Measurements from ENCODE around the gene MGAT5B.
"Not testable (repeated sequence)": the region's sequence is repeated elsewhere in the genome, so short reads cannot be mapped to it uniquely, and the experiment has no call there.

MGAT5B gene

GRCh38 chr17:76868176-76868668 is at the start of gene MGAT5B:
MGAT5B (plus strand) TSS chr17:76868404; CDS start chr17:76869030, 626 bp downstream.
- DNase-seq, result peak in 10 of 14 donors; percentile 3 to 78 (median 32)

- no peak for DNase-seq
Observed at GRCh38 chr17:76820039-76820438, 48.2 kb upstream of the MGAT5B start.

GRCh38 chr17:76820561-76820960 is 47.6 kb upstream of the MGAT5B start:
- peak in 1 of 14 donors; percentile 70 for DNase-seq

GRCh38 chr17:76822184-76822778 is 45.9 kb upstream of the MGAT5B start:
- DNase-seq, result no peak

GRCh38 chr17:76824093-76824492 is 44.1 kb upstream of the MGAT5B start:
- no peak for DNase-seq

DNA sequence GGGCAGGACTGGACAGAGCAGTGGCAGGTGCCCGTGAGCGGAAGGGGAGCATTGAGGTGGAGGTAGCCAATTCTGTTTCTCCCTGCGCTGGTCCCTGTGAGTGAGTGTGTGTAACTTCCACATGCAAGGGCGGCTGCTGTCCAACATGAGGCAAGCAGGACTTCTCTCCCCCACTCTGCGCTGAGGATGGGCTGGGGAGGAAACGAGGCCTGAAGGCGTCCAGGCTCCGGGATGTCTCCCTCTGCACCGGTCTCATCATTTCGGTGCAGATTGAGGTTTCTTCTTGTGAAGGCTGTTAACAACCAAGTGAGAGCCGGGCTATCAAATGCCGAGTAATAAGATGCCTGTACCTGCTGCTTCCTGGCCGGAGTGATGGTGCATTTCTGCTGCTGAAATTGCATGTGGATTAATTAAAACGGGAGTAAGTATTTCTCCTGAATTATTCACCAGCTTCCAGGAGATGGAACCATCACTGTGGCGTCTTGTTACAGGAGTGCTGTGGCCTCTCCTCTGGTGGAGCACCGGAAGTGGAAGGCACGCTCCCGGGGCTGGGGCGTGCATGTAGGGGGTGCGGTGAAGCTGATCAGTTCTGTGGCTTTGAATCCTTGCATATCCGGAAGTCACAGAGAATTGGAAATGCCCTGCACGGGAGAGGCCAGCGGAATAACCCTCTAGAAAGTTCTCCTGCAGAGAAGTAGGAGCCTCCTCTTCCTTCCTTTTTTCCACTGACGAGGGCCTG is 41.7 kb upstream of the MGAT5B start:
- no peak for DNase-seq

GRCh38 chr17:76827736-76828135 is 40.5 kb upstream of the MGAT5B start:
- no peak for DNase-seq

- DNase-seq, result peak in 1 of 14 donors; percentile 9
Observed at GRCh38 chr17:76830987-76831715, 37.1 kb upstream of the MGAT5B start.

GRCh38 chr17:76833034-76833644 is 35.1 kb upstream of the MGAT5B start:
- DNase-seq, result no peak

GRCh38 chr17:76833747-76834146 is 34.5 kb upstream of the MGAT5B start:
- DNase-seq, result no peak

DNA sequence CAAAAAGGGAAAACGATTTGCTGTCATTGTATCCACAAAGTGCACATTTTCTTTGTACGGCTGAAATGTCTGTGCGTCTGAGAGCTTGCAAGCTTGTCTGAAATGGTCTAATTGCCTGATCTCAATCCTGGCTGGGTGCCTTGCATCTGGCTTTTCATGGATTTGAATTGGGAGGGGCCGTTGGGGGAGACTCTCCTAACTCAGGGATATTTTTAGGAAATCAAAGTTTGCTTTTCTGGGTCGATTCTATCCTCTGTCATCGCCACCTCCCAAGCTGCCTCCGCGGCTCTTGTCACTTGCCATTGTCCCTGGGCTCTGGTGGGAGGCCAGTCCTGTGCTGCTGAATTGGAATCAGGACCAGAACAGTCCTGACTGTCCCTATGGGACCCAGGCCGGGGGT is 33.3 kb upstream of the MGAT5B start:
- DNase-seq, result no peak

- no peak for DNase-seq
Observed at GRCh38 chr17:76840443-76840767, 27.8 kb upstream of the MGAT5B start.

DNA sequence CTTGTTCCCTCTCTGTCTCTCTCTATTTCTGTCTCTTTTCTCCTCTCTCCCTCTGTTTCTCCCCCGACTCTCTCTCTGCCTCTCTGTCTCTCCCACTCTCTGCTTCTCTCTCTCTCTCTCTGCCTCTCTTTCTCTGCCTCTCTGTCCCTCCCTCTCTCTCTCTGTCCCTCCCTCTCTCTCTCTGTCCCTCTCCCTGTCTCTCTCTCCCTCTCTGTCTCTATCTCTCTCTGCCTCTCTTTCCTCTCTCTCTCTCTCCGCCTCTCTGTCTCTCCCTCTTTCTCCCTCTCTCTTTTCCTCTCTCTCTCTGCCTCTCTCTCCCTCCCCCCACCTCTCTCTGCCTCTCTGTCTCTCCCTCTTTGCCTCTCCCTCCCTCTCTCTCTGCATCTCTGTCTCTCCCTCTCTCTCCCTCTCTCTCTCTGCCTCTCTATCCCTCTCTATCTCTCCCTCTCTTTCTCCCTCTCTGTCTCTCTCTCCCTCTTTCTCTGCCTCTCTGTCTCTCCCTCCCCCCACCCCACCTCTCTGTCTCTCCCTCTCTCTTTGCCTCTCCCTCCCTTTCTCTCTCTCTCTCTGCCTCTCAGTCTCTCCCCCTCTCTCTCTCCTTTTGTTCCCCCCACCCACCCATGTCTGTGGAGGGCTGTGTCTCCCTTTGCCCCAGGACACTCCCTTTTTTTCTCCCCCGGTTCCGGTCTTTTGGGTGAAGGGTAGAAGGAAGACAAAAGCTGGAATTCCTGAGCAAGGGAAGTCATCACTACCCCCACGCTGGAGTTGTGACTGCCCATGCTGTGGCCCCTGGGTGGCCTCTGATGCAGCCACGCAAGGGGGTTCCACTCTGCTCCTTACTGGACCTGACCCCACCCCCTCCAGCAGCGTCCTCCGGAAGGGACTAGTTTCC is 27.1 kb upstream of the MGAT5B start:
- no peak for DNase-seq

DNA sequence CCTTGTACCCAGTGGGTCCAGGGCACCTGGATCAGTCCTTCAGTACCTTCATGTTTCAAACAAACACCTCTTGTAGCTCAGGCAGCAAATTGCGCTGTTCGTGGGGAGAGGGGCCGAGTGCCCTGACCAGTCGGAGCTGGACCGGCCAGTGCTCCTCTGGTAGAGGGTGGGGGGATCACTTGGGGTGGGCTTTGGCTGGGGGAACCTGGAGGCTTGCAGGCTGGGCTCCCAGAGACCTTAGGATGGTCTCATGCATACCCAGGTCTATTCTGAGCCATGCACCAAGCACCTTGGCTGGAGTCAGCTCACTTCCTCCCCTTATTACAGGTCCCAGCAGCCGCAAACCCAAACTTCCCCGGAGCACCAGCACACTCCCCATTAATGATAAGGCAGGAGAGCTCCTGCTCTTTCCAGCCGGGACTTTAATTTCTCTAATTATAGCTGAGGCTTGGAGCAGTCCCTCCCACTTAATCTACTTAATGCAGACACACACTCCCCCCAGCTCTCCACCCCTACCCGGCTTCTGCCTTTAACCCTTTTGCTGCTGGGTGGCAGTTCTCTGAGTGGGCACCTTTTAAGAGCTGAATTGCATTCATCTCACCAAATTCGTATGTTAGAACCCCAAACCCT is 26.3 kb upstream of the MGAT5B start:
- DNase-seq, result no peak

DNA sequence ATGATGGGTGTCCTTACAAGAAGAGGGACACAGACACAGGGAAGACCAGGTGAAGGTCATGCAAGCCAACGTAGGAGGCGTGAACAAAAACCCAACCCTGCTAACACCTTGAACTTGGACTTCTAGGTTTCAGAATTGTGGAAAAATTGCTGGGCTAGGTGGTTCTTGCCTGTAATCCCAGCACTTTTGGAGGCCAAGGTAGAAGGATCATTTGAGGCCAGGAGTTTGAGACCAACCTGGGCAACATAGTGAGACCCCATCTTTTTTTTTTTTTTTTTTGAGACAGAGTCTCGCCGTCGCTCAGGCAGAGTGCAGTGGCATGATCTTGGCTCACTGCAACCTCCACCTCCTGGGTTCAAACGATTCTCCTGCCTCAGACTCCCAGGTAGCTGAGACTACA is 25.1 kb upstream of the MGAT5B start:
- DNase-seq, result not testable (repeated sequence)

GRCh38 chr17:76843703-76844484 is 24.3 kb upstream of the MGAT5B start:
- DNase-seq, result no peak

DNA sequence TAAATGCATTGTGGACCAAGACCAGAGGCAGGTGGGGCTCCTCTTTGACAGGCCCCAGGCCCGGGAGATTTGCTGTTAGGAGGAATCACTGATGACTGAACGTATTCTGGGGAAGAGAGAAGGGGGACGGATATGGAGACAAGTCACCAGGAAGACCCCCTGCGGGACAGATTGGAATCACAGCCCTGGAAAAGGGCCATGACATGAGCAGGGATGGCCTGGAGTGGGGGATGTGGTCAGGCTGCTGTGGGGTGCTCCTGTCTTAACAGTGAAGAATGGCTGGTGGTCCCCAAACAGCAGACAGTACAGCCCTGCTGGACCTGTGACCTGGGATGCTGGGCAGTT is 23.7 kb upstream of the MGAT5B start:
- DNase-seq, result no peak

- DNase-seq, result no peak
Observed at GRCh38 chr17:76844846-76845245, 23.4 kb upstream of the MGAT5B start.

DNA sequence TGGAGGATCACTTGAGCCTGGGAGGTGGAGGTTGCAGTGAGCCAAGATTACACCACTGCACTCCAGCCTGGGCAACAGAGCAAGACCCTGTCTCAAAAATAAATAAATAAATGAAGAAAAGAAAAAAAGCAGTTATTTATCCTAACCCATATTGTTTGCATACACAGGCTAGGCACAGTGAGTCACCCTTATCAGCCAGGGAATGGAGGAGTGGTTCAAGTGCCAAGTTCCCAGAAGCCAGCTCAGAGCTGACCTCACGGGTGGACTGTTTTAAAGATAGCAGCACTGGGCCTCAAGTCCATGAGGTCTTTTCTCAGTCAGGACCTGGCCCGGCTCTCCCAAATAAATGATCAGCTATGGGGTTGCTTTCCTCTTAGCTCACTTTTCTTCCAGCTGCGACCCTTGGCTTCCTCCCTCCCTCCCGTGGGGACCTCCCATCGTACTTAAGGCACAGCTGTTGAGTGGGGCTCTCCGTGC is 22.6 kb upstream of the MGAT5B start:
- no peak for DNase-seq

DNA sequence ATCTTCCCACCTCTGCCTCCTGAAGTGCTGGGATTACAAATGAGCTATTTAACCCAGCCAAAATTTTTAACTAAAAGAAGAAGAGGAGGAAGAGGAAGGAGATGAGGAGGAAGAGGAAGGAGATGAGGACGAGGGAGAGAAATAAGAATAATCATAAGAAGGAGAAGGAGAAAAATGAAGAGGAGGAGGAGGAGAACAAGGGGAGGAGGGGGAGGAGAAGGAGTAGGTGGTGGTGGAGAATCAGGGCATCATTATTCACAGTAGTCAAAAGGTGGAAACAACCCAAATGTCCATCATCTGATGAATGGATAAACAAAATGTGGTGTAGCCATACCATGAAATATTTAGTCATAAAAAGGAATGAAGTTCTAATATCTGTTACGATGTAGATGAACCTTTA is 21.2 kb upstream of the MGAT5B start:
- no peak for DNase-seq

- DNase-seq, result no peak
Observed at GRCh38 chr17:76848670-76849069, 19.5 kb upstream of the MGAT5B start.

All from C1 segment of cervical spinal cord (tissue), 14 donors.